SK-N-SH (cell line): Measurements from ENCODE around the gene SRCIN1. TPM values are rescaled to one million over a fixed set of nuclear protein-coding genes. Genes with fewer than 3 reads are reported as not detected.

Source experiments
- CTCF ChIA-PET: fragments of 300-600, 350-600 bp; formaldehyde crosslinking; extraction: SDS; loops from one replicate; lab custom pipeline; 2021; lab: Yijun Ruan, JAX
- POLR2A ChIA-PET: fragments of 350-600 bp; sonication (Branson Sonifier 250); formaldehyde crosslinking; extraction: SDS; loops from one replicate; lab custom pipeline; 2020; ENCODE audit warnings: antibody characterized with exemption, inconsistent platforms; lab: Yijun Ruan, JAX
- DNase-seq: peaks from one replicate; pipeline ENCODE4 v3.0.0; 2012
- H2AFZ ChIP-seq: fragments of 200-600 bp; sonication (generic); 2 replicates; pipeline ENCODE4 v1.8.1; 2016; ENCODE audit warnings: antibody characterized with exemption, mild to moderate bottlenecking, low read depth
- H3F3A ChIP-seq: fragments of 200-600 bp; sonication (generic); replicated peaks from 2 replicates; pipeline ENCODE3; 2016; ENCODE audit warnings: antibody characterized with exemption, mild to moderate bottlenecking; ENCODE audit not compliant: insufficient read depth
- H3K27ac ChIP-seq, 2 experiments: fragments of 200-500 bp in 1 of 2; fragments of 200-600 bp in 1 of 2; sonication (Bioruptor generic) in 1 of 2; sonication (generic), shearing (Covaris generic) in 1 of 2; 2 replicates each; pipeline versions ENCODE4 v1.5.1 to v1.6.1; 2014 to 2016; ENCODE audit warnings: low read depth in 2 of 2, inconsistent platforms in 1 of 2, low read length in 1 of 2, mild to moderate bottlenecking in 1 of 2, mixed read lengths in 1 of 2
- H3K27me3 ChIP-seq: fragments of 200-600 bp; sonication (generic), shearing (Covaris generic); 2 replicates; pipeline ENCODE4 v1.6.1; 2016; ENCODE audit warnings: mixed run types; ENCODE audit not compliant: insufficient read depth
- H3K36me3 ChIP-seq, 2 experiments: fragments of 200-500 bp in 1 of 2; fragments of 200-600 bp in 1 of 2; sonication (Bioruptor generic) in 1 of 2; sonication (generic) in 1 of 2; replicated peaks in 1 of 2; 2 replicates each; pipeline versions ENCODE3 to v1.5.1; 2014 to 2016; ENCODE audit warnings: low read length in 1 of 2, mild to moderate bottlenecking in 1 of 2; ENCODE audit not compliant: insufficient read depth in 2 of 2, control insufficient read depth in 1 of 2
- H3K4me1 ChIP-seq, 2 experiments: fragments of 200-500 bp in 1 of 2; fragments of 200-600 bp in 1 of 2; sonication (Bioruptor generic) in 1 of 2; sonication (generic), shearing (Covaris generic) in 1 of 2; 2 replicates each; pipeline versions ENCODE4 v1.5.1 to v1.6.1; 2014 to 2016; ENCODE audit warnings: low read depth in 1 of 2, low read length in 1 of 2, mixed run types in 1 of 2; ENCODE audit not compliant: insufficient read depth in 2 of 2, control insufficient read depth in 1 of 2
- H3K4me2 ChIP-seq: fragments of 200-600 bp; sonication (generic), shearing (Covaris generic); 2 replicates; pipeline ENCODE4 v1.6.1; 2017; ENCODE audit warnings: mixed run types
- H3K4me3 ChIP-seq, 2 experiments: fragments of 200-500 bp in 1 of 2; fragments of 200-600 bp in 1 of 2; sonication (Bioruptor generic) in 1 of 2; sonication (generic), shearing (Covaris generic) in 1 of 2; 2 replicates each; pipeline versions ENCODE4 v1.5.1 to v1.8.1; 2014 to 2016; ENCODE audit warnings: low read depth in 2 of 2, inconsistent platforms in 1 of 2, low read length in 1 of 2, mild to moderate bottlenecking in 1 of 2, mixed read lengths in 1 of 2, moderate library complexity in 1 of 2
- H3K79me2 ChIP-seq: fragments of 200-600 bp; sonication (generic); 2 replicates; pipeline ENCODE4 v1.8.1; 2017; ENCODE audit warnings: mild to moderate bottlenecking; ENCODE audit not compliant: insufficient read depth
- H3K9ac ChIP-seq: fragments of 200-600 bp; sonication (generic); 2 replicates; pipeline ENCODE4 v1.6.1; 2017; ENCODE audit warnings: mixed run types
- H3K9me2 ChIP-seq: fragments of 200-600 bp; sonication (generic); 2 replicates; pipeline ENCODE4 v1.6.1; 2017; ENCODE audit warnings: mixed run types
- H3K9me3 ChIP-seq: fragments of 200-600 bp; sonication (generic); 2 replicates; pipeline ENCODE4 v1.6.1; 2017; ENCODE audit warnings: mixed run types, mild to moderate bottlenecking, moderate library complexity
- H4K20me1 ChIP-seq: fragments of 200-600 bp; sonication (generic); 2 replicates; pipeline ENCODE4 v1.6.1; 2017; ENCODE audit warnings: mild to moderate bottlenecking, mixed run types; ENCODE audit not compliant: insufficient read depth
- CHD2 ChIP-seq: fragments of 150-350 bp; IDR thresholded peaks from 2 replicates; pipeline ENCODE4 v1.6.1; 2018; ENCODE audit warnings: low read length; ENCODE audit not compliant: partially characterized antibody
- CTCF ChIP-seq: fragments of 200-600 bp; sonication (generic); IDR thresholded peaks from 2 replicates; pipeline ENCODE4 v1.6.1; 2017; ENCODE audit warnings: antibody characterized with exemption, mild to moderate bottlenecking, moderate library complexity
- RCOR1 ChIP-seq: fragments of 150-350 bp; IDR thresholded peaks from 2 replicates; pipeline ENCODE4 v1.6.1; 2017; ENCODE audit warnings: antibody characterized with exemption, low read length
- YY1 ChIP-seq: IDR thresholded peaks from 2 replicates; pipeline ENCODE4 v1.4.0; 2012; ENCODE audit warnings: low read depth, mild to moderate bottlenecking
- WGBS: methylation state at CpG from one replicate; pipeline ENCODE4 v1.1.6; 2017; ENCODE audit warnings: low lambda C conversion rate; 5-methylcytosine and 5-hydroxymethylcytosine counted together
- polyA plus RNA-seq, 3 experiments: library from polyadenylated mRNA; depleted of rRNA; stranded (reverse); fragments of >200 nt; gene quantifications; 2 replicates each; pipeline ENCODE4 v1.2.3, GENCODE V29; 2012

The SRCIN1 gene
- polyA plus RNA-seq, 1 of the 3 experiments (the other 2 are of a cell fraction), result 1.0 TPM

- Histone ChIP-seq H3K9me3 (no peaks in the 10 kb centered on the region), H3K9me2 (no peaks in the 10 kb centered on the region), H2AFZ (no peak overlapping the region), H4K20me1 (peaks cover under 1% of the 10 kb centered on the region; the same call in 1 of the 2 replicates), H3K4me1 (peaks cover 0 to 58% of the 10 kb centered on the region in 2 experiments; a peak in 1 of 4 replicates), H3K36me3 (no peaks in the 10 kb centered on the region), H3K79me2 (no peaks in the 10 kb centered on the region), H3K27ac (peak overlapping the region in 1 of 2 experiments; percentile 26; a peak in 2 of 4 replicates), H3K27me3 (no peaks in the 10 kb centered on the region; the same call in 1 of the 2 replicates), H3F3A (no peaks in the 10 kb centered on the region), H3K4me2 (peak overlapping the region; percentile 66)
- POLR2A ChIA-PET, result no interaction called here
- WGBS, result 4% methylated on average over 17 of the region's 44 CpGs
- DNase-seq, result peak; percentile 90
- no peak for TF ChIP-seq YY1
- TF ChIP-seq, all 33 proteins: peak for 0
- H3K9ac ChIP-seq, result no peak overlapping the region
- CTCF ChIA-PET, result interaction anchor here (0.6 to 15.4 kb wide), 20 partner anchors 9 to 257 kb away, joined by 3 to 232 read pairs (median 7); no protein-coding TSS in a partner anchor
- peak overlapping the region; percentile 60 to 63 for H3K4me3 ChIP-seq
Measured at GRCh38 chr17:38605411-38605840, 326 bp downstream of the SRCIN1 start.

- Histone ChIP-seq H2AFZ (no peak overlapping the region), H3K36me3 (no peaks in the 10 kb centered on the region), H3K9ac (no peak overlapping the region), H3K4me2 (peak overlapping the region; percentile 66), H3K9me3 (no peaks in the 10 kb centered on the region), H3K27me3 (no peaks in the 10 kb centered on the region; the same call in 1 of the 2 replicates), H3K4me1 (peaks cover 0 to 58% of the 10 kb centered on the region in 2 experiments; a peak in 1 of 4 replicates), H3K27ac (no peak overlapping the region; a peak in 1 of 4 replicates), H3F3A (no peaks in the 10 kb centered on the region), H3K9me2 (no peaks in the 10 kb centered on the region), H4K20me1 (peaks cover 3% of the 10 kb centered on the region; the same call in 1 of the 2 replicates), H3K79me2 (no peaks in the 10 kb centered on the region), H3K4me3 (peak overlapping the region; percentile 60 to 63; a peak in 3 of 4 replicates)
- 51% methylated on average over 17 of the region's 38 CpGs for whole genome bisulfite sequencing
- ChIA-PET POLR2A (no interaction called here), CTCF (interaction anchor here (0.9 to 15.4 kb wide), 16 partner anchors 9 to 256 kb away, joined by 3 to 232 read pairs (median 8); no protein-coding TSS in a partner anchor)
- TF ChIP-seq RCOR1, result 0 out of 2 replicates have a peak, but pooled peaks have one; percentile 18
- peak; percentile 27 for TF ChIP-seq CTCF
- TF ChIP-seq CHD2, result no peak
- peak; percentile 69 for DNase-seq
Measured at GRCh38 chr17:38604479-38605403, 1.0 kb downstream of the SRCIN1 start.
